ENCODE data around the gene GDF10. TPM values are rescaled to one million over a fixed set of nuclear protein-coding genes. Genes with fewer than 3 reads are reported as not detected.

GDF10 gene
- total RNA-seq, 1 experiment from 2014 or later: 0.20 TPM

DNA sequence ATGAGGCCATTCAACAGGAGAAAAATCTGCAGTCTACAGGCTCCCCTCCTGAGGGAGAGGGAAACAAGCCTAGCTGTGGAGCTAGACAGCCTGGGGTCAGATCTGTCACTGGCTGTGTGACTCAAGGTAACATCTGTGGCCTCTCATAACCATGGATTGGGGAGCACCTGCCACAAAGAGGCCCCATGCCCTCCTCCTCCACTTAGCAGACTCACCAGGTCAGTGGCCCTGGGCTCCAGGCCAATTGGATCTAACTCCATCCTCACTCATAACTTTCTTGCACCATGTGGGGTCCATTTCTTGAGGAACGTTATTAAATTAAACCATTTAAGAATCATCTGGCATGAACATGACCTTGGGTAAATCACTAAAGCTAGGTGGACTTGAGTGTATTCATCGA lies 1.8 kb downstream of the GDF10 start:
- no peak overlapping the region for H3K4me3 Mint-ChIP-seq
- no CpG with 5 or more reads among the region's 2 CpGs for WGBS (ENCODE audit: extremely low coverage, insufficient read length, low lambda C conversion rate)

More for the DNA sequence above, 1.8 kb downstream of the GDF10 start:
- H3K23ac ChIP-seq (ENCODE audit: insufficient read length, low read depth, low read length): no peak overlapping the region
- no peak overlapping the region for H3K56ac ChIP-seq (ENCODE audit: insufficient read length, low read depth, low read length)
- no peak overlapping the region for H4K8ac ChIP-seq (replicated peaks; ENCODE audit: insufficient read length, low read depth, low read length)
- no peaks in the 10 kb centered on the region for H3K36me3 Mint-ChIP-seq (ENCODE audit: insufficient read depth in 1 of 3, low read depth in 3 of 3)
- H3K27me3 ChIP-seq (ENCODE audit: insufficient read depth, low read length): peaks cover 14% of the 10 kb centered on the region; the same call in 1 of the 2 replicates
- no peaks in the 10 kb centered on the region for H3K79me2 ChIP-seq (ENCODE audit: insufficient read depth, low read length)
- no peak overlapping the region for H3K14ac ChIP-seq (ENCODE audit: insufficient read depth, low read length)
- H3K79me1 ChIP-seq (ENCODE audit: insufficient read depth, low read depth, low read length, poor library complexity, severe bottlenecking): no peaks in the 10 kb centered on the region
- peaks cover 4% of the 10 kb centered on the region for H3K23me2 ChIP-seq (ENCODE audit: insufficient read length, low read depth, low read length, poor library complexity, severe bottlenecking)
- no peaks in the 10 kb centered on the region for H3K9me3 Mint-ChIP-seq
- TF ChIP-seq, protein P1, sequence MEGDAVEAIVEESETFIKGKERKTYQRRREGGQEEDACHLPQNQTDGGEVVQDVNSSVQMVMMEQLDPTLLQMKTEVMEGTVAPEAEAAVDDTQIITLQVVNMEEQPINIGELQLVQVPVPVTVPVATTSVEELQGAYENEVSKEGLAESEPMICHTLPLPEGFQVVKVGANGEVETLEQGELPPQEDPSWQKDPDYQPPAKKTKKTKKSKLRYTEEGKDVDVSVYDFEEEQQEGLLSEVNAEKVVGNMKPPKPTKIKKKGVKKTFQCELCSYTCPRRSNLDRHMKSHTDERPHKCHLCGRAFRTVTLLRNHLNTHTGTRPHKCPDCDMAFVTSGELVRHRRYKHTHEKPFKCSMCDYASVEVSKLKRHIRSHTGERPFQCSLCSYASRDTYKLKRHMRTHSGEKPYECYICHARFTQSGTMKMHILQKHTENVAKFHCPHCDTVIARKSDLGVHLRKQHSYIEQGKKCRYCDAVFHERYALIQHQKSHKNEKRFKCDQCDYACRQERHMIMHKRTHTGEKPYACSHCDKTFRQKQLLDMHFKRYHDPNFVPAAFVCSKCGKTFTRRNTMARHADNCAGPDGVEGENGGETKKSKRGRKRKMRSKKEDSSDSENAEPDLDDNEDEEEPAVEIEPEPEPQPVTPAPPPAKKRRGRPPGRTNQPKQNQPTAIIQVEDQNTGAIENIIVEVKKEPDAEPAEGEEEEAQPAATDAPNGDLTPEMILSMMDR (conservative IDR thresholded peaks at IDR 0.05): no peak
- DNase-seq: no peak
- no peak overlapping the region for H4K5ac ChIP-seq (ENCODE audit: insufficient read length, low read depth, low read length)
- H4K91ac ChIP-seq (ENCODE audit: insufficient read length, low read depth, low read length): no peak overlapping the region
- H3K18ac ChIP-seq (ENCODE audit: insufficient read length, low read depth, low read length): no peak overlapping the region
- no peak overlapping the region for H2AFZ ChIP-seq (ENCODE audit: low read length)
- H3K27ac ChIP-seq (ENCODE audit: insufficient read length, low read depth, low read length): no peak overlapping the region
- peaks cover 10 to 13% of the 10 kb centered on the region in 2 experiments for H3K4me1 Mint-ChIP-seq
- peaks cover 2% of the 10 kb centered on the region for H4K20me1 ChIP-seq (ENCODE audit: control insufficient read depth, insufficient read depth, insufficient read length)
- no peak overlapping the region for H2AK5ac ChIP-seq (ENCODE audit: insufficient read length, low read length)
- H2BK15ac ChIP-seq (ENCODE audit: low read depth, low read length): no peak overlapping the region
- no peaks in the 10 kb centered on the region for H3K4me1 ChIP-seq (ENCODE audit: insufficient read depth, low read length)
- no peak overlapping the region for H3T11ph ChIP-seq (ENCODE audit: low read length)
- no peak overlapping the region for H2BK5ac ChIP-seq (ENCODE audit: insufficient read length, low read length)
- no peak overlapping the region for H3K4me2 ChIP-seq (ENCODE audit: insufficient read depth, insufficient read length, low read length)
- H2BK20ac ChIP-seq (ENCODE audit: low read depth, low read length, poor library complexity, severe bottlenecking): no peak overlapping the region
- H3K27me3 Mint-ChIP-seq (ENCODE audit: low read depth): peaks cover 70% of the 10 kb centered on the region
- H3K4ac ChIP-seq (ENCODE audit: low read depth, low read length): no peak overlapping the region
- H3K9me3 ChIP-seq (ENCODE audit: control insufficient read depth, low read depth, low read length): no peaks in the 10 kb centered on the region
- H3K27ac Mint-ChIP-seq: no peak overlapping the region
- H2BK120ac ChIP-seq (ENCODE audit: low read depth, low read length, poor library complexity, severe bottlenecking): no peak overlapping the region
- H3K9ac ChIP-seq (ENCODE audit: extremely low read depth, insufficient read length, low read length): no peak overlapping the region
- H2BK12ac ChIP-seq (ENCODE audit: insufficient read length, low read depth, low read length): no peak overlapping the region
